ENCODE data around the gene EIF3D.

EIF3D gene

DNA sequence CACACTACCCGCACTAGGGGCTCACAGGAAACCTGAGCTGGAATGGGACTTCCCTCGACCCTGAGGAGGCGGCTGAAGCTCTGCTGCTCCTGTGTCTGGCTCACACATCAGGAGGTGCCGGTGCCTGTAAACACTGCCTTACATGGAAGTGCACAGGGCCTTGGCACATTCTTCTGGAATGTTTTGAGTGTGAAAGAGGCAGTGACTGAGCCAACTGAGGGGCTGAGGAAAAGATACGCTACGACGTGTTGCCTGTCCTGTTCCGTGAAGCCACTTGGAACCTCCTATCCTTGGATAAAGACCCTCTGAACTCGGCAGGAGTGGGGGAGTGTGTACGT is 58.0 kb downstream of the EIF3D start:
- no peak for ATAC-seq
- TF ChIP-seq BACH2 (CRISPR knock-in tag; IDR thresholded peaks at IDR 0.05; ENCODE audit: borderline replicate concordance) (no peak), ARNTL (CRISPR knock-in tag; IDR thresholded peaks at IDR 0.05; ENCODE audit: borderline replicate concordance, low read depth) (no peak), OSR1 (CRISPR knock-in tag; IDR thresholded peaks at IDR 0.05) (no peak)

DNA sequence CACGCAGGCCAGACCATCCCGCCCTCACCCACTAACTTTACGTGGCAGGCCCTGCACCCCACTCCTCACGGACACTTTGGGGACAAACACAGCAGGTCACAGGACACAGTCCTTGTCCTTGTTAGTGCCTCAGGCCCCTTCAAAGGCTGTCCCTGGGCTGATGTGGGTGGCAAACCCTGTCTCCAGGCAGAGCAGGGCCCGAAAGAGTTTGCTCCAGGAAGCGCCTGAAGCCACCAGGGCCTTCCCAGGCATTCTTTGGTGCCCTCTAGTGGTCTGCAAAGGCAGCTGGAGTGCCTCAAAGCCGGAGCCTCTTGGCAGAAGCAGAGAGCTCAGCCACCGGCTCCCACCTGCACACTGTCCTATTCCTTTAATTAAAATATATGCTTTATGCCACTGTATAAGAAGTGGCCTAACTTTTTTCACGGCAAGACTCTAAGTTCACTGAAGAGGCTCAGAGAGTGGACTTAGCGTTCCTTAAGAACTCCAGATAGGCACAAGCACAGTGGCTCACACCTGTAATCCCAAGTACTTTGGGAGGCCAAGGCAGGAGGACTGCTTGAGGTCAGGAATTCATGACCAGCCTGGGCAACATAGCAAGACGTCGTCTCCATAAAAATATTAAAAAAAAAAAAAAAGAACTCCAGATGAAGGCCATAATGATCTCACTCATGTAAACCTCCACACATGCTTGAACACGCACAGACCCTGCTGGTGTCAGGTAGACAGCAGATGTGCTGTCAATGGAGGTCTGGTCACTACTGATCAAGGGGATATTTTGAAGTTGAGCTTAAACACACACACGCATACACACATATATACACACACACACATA is 58.6 kb downstream of the EIF3D start:
- TF ChIP-seq ESRRG (CRISPR knock-in tag; IDR thresholded peaks at IDR 0.05) (no peak), ZC3H10 (CRISPR knock-in tag; IDR thresholded peaks at IDR 0.05) (no peak), ZNF565 (CRISPR knock-in tag; conservative IDR thresholded peaks at IDR 0.05; ENCODE audit: low read depth) (no peak), PPARA (CRISPR knock-in tag; IDR thresholded peaks at IDR 0.05; ENCODE audit: borderline replicate concordance) (no peak), SNAI2 (CRISPR knock-in tag; IDR thresholded peaks at IDR 0.05) (no peak), TCF4 (CRISPR knock-in tag; IDR thresholded peaks at IDR 0.05; ENCODE audit: borderline replicate concordance) (no peak), RARB (CRISPR knock-in tag; IDR thresholded peaks at IDR 0.05) (no peak), BACH2 (CRISPR knock-in tag; IDR thresholded peaks at IDR 0.05; ENCODE audit: borderline replicate concordance) (no peak), ZNF8 (CRISPR knock-in tag; IDR thresholded peaks at IDR 0.05) (no peak), ZNF70 (CRISPR knock-in tag; IDR thresholded peaks at IDR 0.05) (no peak), OSR1 (CRISPR knock-in tag; IDR thresholded peaks at IDR 0.05) (no peak), CSDC2 (CRISPR knock-in tag; IDR thresholded peaks at IDR 0.05) (no peak), ARNTL (CRISPR knock-in tag; IDR thresholded peaks at IDR 0.05; ENCODE audit: borderline replicate concordance, low read depth) (no peak), ZFP3 (CRISPR knock-in tag; IDR thresholded peaks at IDR 0.05) (no peak), GLIS3 (CRISPR knock-in tag; IDR thresholded peaks at IDR 0.05) (no peak), ZFP30 (CRISPR knock-in tag; IDR thresholded peaks at IDR 0.05) (no peak)
- TF ChIP-seq, protein P1, sequence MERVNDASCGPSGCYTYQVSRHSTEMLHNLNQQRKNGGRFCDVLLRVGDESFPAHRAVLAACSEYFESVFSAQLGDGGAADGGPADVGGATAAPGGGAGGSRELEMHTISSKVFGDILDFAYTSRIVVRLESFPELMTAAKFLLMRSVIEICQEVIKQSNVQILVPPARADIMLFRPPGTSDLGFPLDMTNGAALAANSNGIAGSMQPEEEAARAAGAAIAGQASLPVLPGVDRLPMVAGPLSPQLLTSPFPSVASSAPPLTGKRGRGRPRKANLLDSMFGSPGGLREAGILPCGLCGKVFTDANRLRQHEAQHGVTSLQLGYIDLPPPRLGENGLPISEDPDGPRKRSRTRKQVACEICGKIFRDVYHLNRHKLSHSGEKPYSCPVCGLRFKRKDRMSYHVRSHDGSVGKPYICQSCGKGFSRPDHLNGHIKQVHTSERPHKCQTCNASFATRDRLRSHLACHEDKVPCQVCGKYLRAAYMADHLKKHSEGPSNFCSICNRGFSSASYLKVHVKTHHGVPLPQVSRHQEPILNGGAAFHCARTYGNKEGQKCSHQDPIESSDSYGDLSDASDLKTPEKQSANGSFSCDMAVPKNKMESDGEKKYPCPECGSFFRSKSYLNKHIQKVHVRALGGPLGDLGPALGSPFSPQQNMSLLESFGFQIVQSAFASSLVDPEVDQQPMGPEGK (CRISPR knock-in tag; IDR thresholded peaks at IDR 0.05; ENCODE audit: borderline replicate concordance), result no peak
- TF ChIP-seq, protein P2, sequence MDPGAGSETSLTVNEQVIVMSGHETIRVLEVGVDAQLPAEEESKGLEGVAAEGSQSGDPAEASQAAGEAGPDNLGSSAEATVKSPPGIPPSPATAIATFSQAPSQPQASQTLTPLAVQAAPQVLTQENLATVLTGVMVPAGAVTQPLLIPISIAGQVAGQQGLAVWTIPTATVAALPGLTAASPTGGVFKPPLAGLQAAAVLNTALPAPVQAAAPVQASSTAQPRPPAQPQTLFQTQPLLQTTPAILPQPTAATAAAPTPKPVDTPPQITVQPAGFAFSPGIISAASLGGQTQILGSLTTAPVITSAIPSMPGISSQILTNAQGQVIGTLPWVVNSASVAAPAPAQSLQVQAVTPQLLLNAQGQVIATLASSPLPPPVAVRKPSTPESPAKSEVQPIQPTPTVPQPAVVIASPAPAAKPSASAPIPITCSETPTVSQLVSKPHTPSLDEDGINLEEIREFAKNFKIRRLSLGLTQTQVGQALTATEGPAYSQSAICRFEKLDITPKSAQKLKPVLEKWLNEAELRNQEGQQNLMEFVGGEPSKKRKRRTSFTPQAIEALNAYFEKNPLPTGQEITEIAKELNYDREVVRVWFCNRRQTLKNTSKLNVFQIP (CRISPR knock-in tag; IDR thresholded peaks at IDR 0.05; ENCODE audit: borderline replicate concordance, low read depth), result no peak
- TF ChIP-seq, protein P3, sequence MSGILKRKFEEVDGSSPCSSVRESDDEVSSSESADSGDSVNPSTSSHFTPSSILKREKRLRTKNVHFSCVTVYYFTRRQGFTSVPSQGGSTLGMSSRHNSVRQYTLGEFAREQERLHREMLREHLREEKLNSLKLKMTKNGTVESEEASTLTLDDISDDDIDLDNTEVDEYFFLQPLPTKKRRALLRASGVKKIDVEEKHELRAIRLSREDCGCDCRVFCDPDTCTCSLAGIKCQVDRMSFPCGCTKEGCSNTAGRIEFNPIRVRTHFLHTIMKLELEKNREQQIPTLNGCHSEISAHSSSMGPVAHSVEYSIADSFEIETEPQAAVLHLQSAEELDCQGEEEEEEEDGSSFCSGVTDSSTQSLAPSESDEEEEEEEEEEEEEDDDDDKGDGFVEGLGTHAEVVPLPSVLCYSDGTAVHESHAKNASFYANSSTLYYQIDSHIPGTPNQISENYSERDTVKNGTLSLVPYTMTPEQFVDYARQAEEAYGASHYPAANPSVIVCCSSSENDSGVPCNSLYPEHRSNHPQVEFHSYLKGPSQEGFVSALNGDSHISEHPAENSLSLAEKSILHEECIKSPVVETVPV (CRISPR knock-in tag; IDR thresholded peaks at IDR 0.05), result no peak
- TF ChIP-seq, protein P4, sequence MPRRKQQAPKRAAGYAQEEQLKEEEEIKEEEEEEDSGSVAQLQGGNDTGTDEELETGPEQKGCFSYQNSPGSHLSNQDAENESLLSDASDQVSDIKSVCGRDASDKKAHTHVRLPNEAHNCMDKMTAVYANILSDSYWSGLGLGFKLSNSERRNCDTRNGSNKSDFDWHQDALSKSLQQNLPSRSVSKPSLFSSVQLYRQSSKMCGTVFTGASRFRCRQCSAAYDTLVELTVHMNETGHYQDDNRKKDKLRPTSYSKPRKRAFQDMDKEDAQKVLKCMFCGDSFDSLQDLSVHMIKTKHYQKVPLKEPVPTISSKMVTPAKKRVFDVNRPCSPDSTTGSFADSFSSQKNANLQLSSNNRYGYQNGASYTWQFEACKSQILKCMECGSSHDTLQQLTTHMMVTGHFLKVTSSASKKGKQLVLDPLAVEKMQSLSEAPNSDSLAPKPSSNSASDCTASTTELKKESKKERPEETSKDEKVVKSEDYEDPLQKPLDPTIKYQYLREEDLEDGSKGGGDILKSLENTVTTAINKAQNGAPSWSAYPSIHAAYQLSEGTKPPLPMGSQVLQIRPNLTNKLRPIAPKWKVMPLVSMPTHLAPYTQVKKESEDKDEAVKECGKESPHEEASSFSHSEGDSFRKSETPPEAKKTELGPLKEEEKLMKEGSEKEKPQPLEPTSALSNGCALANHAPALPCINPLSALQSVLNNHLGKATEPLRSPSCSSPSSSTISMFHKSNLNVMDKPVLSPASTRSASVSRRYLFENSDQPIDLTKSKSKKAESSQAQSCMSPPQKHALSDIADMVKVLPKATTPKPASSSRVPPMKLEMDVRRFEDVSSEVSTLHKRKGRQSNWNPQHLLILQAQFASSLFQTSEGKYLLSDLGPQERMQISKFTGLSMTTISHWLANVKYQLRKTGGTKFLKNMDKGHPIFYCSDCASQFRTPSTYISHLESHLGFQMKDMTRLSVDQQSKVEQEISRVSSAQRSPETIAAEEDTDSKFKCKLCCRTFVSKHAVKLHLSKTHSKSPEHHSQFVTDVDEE (CRISPR knock-in tag; IDR thresholded peaks at IDR 0.05), result no peak
- peak; percentile 71 for ATAC-seq

DNA sequence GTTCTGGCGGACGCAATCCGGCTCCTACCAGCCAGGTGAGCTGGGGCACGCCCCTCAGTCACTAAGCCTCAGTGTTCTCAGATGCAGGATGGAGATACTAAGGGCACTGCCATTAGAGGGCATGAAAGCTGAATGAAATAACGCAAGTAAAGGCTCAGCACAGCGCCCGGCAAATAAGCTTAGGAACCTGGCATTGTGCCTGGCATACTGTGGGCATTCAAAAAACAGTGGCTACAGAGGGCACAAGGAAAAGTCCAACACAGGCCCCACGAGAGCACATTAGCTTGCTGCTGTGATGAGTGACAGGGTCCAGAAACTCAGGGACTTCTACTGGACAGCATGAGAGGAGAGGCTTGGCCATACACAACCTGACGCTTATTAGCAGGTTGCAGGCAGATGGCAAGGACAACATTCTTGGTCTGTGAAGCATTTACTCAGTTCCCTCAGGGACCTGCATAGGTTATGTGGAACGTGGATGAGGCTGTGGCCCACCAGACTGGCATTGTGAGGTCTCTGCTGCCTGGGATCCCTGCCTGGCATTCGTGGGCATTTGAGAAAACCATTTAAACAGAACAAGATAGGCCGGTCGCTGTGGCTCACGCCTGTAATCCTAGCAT is 59.8 kb downstream of the EIF3D start:
- ATAC-seq, result no peak
- TF ChIP-seq ZNF70 (CRISPR knock-in tag; IDR thresholded peaks at IDR 0.05), result no peak

DNA sequence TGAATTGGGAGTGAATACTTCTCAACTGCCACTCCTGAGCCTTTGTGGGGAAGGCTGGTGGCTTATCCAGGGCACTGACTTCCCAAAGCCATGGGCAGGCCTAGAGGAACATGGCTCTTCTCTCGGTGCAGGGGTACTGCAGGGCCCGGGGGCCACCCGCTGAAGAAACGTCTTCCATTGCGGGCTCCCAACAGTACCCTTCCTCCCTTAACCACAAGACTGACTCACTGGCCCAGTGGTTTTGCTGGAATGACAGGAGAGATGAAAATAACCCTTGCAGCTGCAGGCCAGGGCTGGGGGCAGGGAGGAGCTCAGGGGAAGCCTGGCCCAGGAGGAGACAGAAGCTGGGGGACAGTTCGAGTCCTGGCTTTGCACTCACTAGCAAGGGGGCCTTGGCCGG is 61.0 kb downstream of the EIF3D start:
- TF ChIP-seq, protein P2 (CRISPR knock-in tag; IDR thresholded peaks at IDR 0.05; ENCODE audit: borderline replicate concordance, low read depth), result no peak
- TF ChIP-seq ZNF565 (CRISPR knock-in tag; conservative IDR thresholded peaks at IDR 0.05; ENCODE audit: low read depth) (no peak), ZFP3 (CRISPR knock-in tag; IDR thresholded peaks at IDR 0.05) (no peak), ZFP30 (CRISPR knock-in tag; IDR thresholded peaks at IDR 0.05) (no peak), PPARA (CRISPR knock-in tag; IDR thresholded peaks at IDR 0.05; ENCODE audit: borderline replicate concordance) (no peak), GLIS3 (CRISPR knock-in tag; IDR thresholded peaks at IDR 0.05) (no peak), TCF4 (CRISPR knock-in tag; IDR thresholded peaks at IDR 0.05; ENCODE audit: borderline replicate concordance) (no peak)
- TF ChIP-seq, protein P3 (CRISPR knock-in tag; IDR thresholded peaks at IDR 0.05), result no peak
- peak; percentile 68 for ATAC-seq

Data from SK-N-SH treated with all-trans-retinoic acid at 6 μM for 48 hours (cell line).